A673 (cell line): ENCODE data around the gene FGF1. TPM values are rescaled to one million over a fixed set of nuclear protein-coding genes. Genes with fewer than 3 reads are reported as not detected.

Source experiments
- BruUV-seq: library from RNA; stranded (reverse); fragments of 400-500 nt; replicated peaks from 2 replicates; lab custom pipeline; 2021; lab: Mats Ljungman, UMichigan
- CTCF ChIA-PET: fragments of 300-600 bp; sonication (Branson Sonifier 250); formaldehyde crosslinking; loops from one replicate; lab custom pipeline; 2022; ENCODE audit warnings: antibody characterized with exemption; lab: Charles Lee
- POLR2A ChIA-PET: fragments of 300-600 bp; sonication (Branson Sonifier 250); formaldehyde crosslinking; loops from one replicate; lab custom pipeline; 2022; ENCODE audit warnings: antibody characterized with exemption; ENCODE audit not compliant: low non-redundant PET; lab: Charles Lee
- DNase-seq: peaks from one replicate; pipeline ENCODE4 v3.0.0-alpha.2; 2015; ENCODE audit warnings: low spot score
- H3K27ac ChIP-seq: fragments of 200-600 bp; sonication (generic); 2 replicates; pipeline ENCODE4 v1.5.1; 2016; ENCODE audit warnings: mixed run types, low read depth, mild to moderate bottlenecking, mixed read lengths, antibody characterized with exemption, low read length; ENCODE audit not compliant: poor library complexity, severe bottlenecking
- H3K27me3 ChIP-seq: fragments of 200-600 bp; sonication (generic); replicated peaks from 2 replicates; pipeline ENCODE4 v1.6.1; 2017; ENCODE audit warnings: mixed run types, low read depth, mild to moderate bottlenecking, mixed read lengths, antibody characterized with exemption, low read length; ENCODE audit not compliant: insufficient read depth, poor library complexity
- H3K36me3 ChIP-seq: fragments of 200-600 bp; sonication (generic); 2 replicates; pipeline ENCODE4 v1.6.1; 2016; ENCODE audit warnings: mixed run types, mild to moderate bottlenecking, mixed read lengths, antibody characterized with exemption, low read length; ENCODE audit not compliant: insufficient read depth, poor library complexity, severe bottlenecking
- H3K4me1 ChIP-seq: fragments of 200-600 bp; sonication (generic); 2 replicates; pipeline ENCODE4 v1.6.1; 2017; ENCODE audit warnings: mixed run types, mild to moderate bottlenecking, mixed read lengths, antibody characterized with exemption, low read length; ENCODE audit not compliant: insufficient read depth, poor library complexity, severe bottlenecking
- H3K4me3 ChIP-seq: fragments of 200-600 bp; sonication (generic); 2 replicates; pipeline ENCODE4 v1.5.1; 2016; ENCODE audit warnings: low read depth, mixed run types, mild to moderate bottlenecking, mixed read lengths, low read length; ENCODE audit not compliant: poor library complexity, severe bottlenecking
- H3K9me3 ChIP-seq: fragments of 200-600 bp; sonication (generic); 2 replicates; pipeline ENCODE4 v1.6.1; 2016; ENCODE audit warnings: mixed run types, low read depth, mild to moderate bottlenecking, mixed read lengths, antibody characterized with exemption, low read length; ENCODE audit not compliant: poor library complexity, severe bottlenecking
- EZH2 ChIP-seq: fragments of 200-600 bp; sonication (generic); IDR thresholded peaks from 2 replicates; pipeline ENCODE4 v1.6.1; 2017; ENCODE audit warnings: borderline replicate concordance, low read depth, mild to moderate bottlenecking, mixed read lengths, antibody characterized with exemption, low read length; ENCODE audit not compliant: poor library complexity, severe bottlenecking
- intact Hi-C: fragments of 100-400 bp; cut with micrococcal nuclease; formaldehyde crosslinking; loops from one replicate; pipeline ENCODE4 v1.10.0; 2022; ENCODE audit not compliant: unreplicated experiment
- total RNA-seq: library from RNA; stranded (reverse); gene quantifications from 2 replicates; pipeline ENCODE4 v1.2.3, GENCODE V29; 2021
- TF ChIP-seq, protein P1 (sequence below): fragments of 300-800, 200-600 bp; sonication (generic); conservative IDR thresholded peaks from 2 replicates; pipeline ENCODE4 v1.5.1; 2017; ENCODE audit warnings: low read depth, mild to moderate bottlenecking, antibody characterized with exemption, low read length, moderate library complexity, mixed read lengths

FGF1 gene
- total RNA-seq, 1 experiment from 2014 or later = 0.71 TPM

DNA sequence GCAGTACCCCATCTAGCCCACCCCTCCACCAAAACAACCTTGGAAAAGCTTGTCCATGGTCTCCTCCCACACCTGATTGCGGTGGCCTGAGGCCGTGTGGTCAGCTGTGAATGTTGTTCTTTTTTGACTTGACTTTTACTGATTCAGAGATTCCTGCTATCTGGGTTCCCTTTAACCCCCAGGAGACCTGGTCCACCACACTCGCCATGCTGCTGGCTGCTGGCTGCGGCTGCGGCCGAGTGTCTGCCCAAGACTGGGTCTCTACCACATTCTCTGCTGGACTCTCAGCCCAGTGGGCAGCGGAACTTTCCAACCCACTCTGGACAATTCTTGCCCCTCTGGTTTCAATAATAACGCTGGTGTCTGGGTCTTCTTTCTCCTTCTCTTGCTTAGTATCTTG is 28.4 kb downstream of the FGF1 start:
- peaks cover 14% of the 10 kb centered on the region for H3K4me1 ChIP-seq
- no TSS peak for BruUV-seq
- no peak overlapping the region for H3K27ac ChIP-seq
- no peak for DNase-seq
- peaks cover 5% of the 10 kb centered on the region for H3K9me3 ChIP-seq
- H3K4me3 ChIP-seq = no peak overlapping the region
- H3K27me3 ChIP-seq = no peaks in the 10 kb centered on the region
- intact Hi-C loops = no loop called here
- CTCF ChIA-PET = no interaction called here
- H3K36me3 ChIP-seq = no peaks in the 10 kb centered on the region
- POLR2A ChIA-PET = no interaction called here
- TF ChIP-seq, protein P1, sequence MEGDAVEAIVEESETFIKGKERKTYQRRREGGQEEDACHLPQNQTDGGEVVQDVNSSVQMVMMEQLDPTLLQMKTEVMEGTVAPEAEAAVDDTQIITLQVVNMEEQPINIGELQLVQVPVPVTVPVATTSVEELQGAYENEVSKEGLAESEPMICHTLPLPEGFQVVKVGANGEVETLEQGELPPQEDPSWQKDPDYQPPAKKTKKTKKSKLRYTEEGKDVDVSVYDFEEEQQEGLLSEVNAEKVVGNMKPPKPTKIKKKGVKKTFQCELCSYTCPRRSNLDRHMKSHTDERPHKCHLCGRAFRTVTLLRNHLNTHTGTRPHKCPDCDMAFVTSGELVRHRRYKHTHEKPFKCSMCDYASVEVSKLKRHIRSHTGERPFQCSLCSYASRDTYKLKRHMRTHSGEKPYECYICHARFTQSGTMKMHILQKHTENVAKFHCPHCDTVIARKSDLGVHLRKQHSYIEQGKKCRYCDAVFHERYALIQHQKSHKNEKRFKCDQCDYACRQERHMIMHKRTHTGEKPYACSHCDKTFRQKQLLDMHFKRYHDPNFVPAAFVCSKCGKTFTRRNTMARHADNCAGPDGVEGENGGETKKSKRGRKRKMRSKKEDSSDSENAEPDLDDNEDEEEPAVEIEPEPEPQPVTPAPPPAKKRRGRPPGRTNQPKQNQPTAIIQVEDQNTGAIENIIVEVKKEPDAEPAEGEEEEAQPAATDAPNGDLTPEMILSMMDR = no peak
- TF ChIP-seq EZH2 = no peak

DNA sequence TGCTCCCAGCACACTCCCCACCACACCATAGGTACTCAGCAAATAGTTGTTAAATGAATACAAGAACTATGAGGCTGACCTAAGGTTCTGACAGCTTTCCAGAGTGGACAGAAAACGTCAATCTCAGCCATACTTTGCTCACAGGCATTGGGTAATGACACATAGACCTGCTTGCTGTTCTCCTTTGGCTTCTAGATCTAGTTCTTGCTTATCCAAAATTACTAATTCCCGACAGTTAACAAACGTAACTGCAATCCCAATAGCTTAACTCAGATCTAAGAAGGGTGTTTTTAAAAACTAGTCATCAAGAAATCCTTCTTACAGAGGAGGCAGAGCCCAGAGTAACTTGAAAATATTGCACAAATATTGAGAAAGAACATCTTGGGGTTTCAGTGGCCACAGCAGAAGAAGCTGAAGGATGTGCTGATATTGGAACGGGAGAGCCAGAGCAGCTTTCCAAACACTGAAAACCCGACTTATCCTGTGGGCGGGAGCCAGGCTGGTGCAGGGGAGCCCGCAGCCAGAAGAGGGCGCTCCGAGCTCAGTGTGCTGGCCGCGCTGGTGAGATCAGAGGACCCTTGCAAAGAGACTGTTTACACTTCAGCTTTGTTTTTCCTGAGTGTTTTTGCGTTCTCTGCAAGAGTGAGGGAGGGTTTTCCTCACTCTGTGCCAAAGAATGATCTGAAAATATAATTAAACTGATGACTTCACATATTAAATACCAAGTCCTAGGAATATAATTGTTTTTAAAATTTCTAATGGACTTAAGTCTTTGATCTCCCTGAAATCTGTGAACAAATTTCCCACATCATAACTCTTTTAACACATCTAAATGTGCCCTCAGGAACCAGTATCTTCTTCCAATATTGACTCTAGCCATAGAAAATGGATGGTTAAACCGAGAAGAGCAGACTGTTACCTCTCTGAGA is 30.3 kb downstream of the FGF1 start:
- Histone ChIP-seq H3K27me3 (no peaks in the 10 kb centered on the region), H3K4me3 (no peak overlapping the region), H3K36me3 (no peaks in the 10 kb centered on the region), H3K9me3 (no peaks in the 10 kb centered on the region), H3K4me1 (peaks cover 14% of the 10 kb centered on the region), H3K27ac (no peak overlapping the region)
- ChIA-PET CTCF (interaction anchor here (0.5 to 4.1 kb wide), 15 partner anchors 11 to 503 kb away, joined by 3 to 75 read pairs (median 7); no protein-coding TSS in a partner anchor), POLR2A (no interaction called here)
- BruUV-seq = no TSS peak
- intact Hi-C loops = loop anchor here (1.0 to 2.0 kb wide), 3 partner anchors 41 to 225 kb away; no protein-coding TSS in a partner anchor
- DNase-seq = peak; percentile 88
- TF ChIP-seq, protein P1 = peak; percentile 99
- no peak for TF ChIP-seq EZH2

DNA sequence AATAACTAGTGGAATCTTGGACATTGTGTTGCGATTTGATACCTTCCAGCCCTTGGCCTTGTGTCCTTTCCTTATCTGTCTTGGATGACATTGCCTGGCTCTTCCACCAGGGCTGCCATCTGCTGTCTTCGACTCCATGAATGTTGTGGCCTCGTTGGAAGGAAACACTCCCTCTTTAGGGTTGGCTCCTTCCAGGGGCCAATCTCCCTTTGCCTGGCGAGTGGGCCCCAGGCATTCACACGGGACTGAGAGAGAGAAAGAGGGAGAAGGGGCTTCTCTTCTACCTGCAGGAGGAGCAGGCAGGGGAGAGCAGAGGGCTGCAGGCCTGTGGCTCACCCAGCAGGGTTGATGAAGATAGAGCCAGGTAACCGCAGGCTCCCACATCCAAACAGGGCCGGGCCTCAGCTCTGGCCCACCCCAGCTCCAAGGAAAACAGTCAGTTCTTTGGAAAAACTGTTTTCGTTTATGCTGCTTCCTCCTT is 31.3 kb downstream of the FGF1 start:
- no peaks in the 10 kb centered on the region for H3K27me3 ChIP-seq
- H3K27ac ChIP-seq = no peak overlapping the region
- H3K4me3 ChIP-seq = no peak overlapping the region
- peak; percentile 19 for DNase-seq
- H3K4me1 ChIP-seq = peaks cover 14% of the 10 kb centered on the region
- H3K36me3 ChIP-seq = no peaks in the 10 kb centered on the region
- no peaks in the 10 kb centered on the region for H3K9me3 ChIP-seq
- no TSS peak for BruUV-seq
- TF ChIP-seq, protein P1 = no peak
- TF ChIP-seq EZH2 = no peak
- ChIA-PET CTCF (interaction anchor here (1.3 to 4.1 kb wide), 3 partner anchors 11 to 58 kb away, joined by 3 to 75 read pairs (median 23); no protein-coding TSS in a partner anchor), POLR2A (interaction anchor here (0.6 kb wide), 1 partner anchor 26 kb away, joined by 3 read pairs; no protein-coding TSS in a partner anchor)
- intact Hi-C loops = loop anchor here (1.0 to 2.0 kb wide), 3 partner anchors 40 to 226 kb away; no protein-coding TSS in a partner anchor
